ENCODE data around the gene VKORC1L1. TPM values are rescaled to one million over a fixed set of nuclear protein-coding genes. Genes with fewer than 3 reads are reported as not detected.
"Not testable (repeated sequence)": the region's sequence is repeated elsewhere in the genome, so short reads cannot be mapped to it uniquely, and the experiment has no call there.

Gene VKORC1L1
- total RNA-seq, 2 experiments from 2014 or later, result 1.9 to 3.0 TPM

GRCh38 chr7:65931685-65932084 lies 58.8 kb downstream of the VKORC1L1 start:
- POLR2A ChIA-PET, result no interaction called here
- peaks cover under 1% of the 10 kb centered on the region for H3K36me3 ChIP-seq (ENCODE audit: insufficient read depth, low read length)
- H3K27me3 ChIP-seq (ENCODE audit: control insufficient read depth in 1 of 2, insufficient read depth in 2 of 2, low read length in 2 of 2), result no peaks in the 10 kb centered on the region
- H3K9me3 Mint-ChIP-seq, result peaks cover 3% of the 10 kb centered on the region
- H3K27ac Mint-ChIP-seq, result no peak overlapping the region
- H3K4me1 ChIP-seq (ENCODE audit: insufficient read depth, low read length), result no peaks in the 10 kb centered on the region
- ATAC-seq (ENCODE audit: poor library complexity) (no peak), DNase-seq (no peak)
- intact Hi-C loops (cut with DNase I, micrococcal nuclease), result no loop called here
- peaks cover 0 to 4% of the 10 kb centered on the region in 2 experiments for H3K9me3 ChIP-seq (ENCODE audit: control insufficient read depth in 1 of 2, insufficient read depth in 1 of 2, low read length in 2 of 2)
- H3K27ac ChIP-seq (ENCODE audit: low read depth in 1 of 2, low read length in 2 of 2), result no peak overlapping the region
- H3K27me3 Mint-ChIP-seq, result no peaks in the 10 kb centered on the region
- no peak for TF ChIP-seq CTCF (IDR thresholded peaks at IDR 0.05)
- H3K4me3 Mint-ChIP-seq, result no peak overlapping the region
- peaks cover 22% of the 10 kb centered on the region for H3K36me3 Mint-ChIP-seq (ENCODE audit: low read depth)
- CTCF ChIA-PET, result no interaction called here
- peaks cover 29% of the 10 kb centered on the region for H3K4me1 Mint-ChIP-seq (ENCODE audit: low read depth)
- H3K4me3 ChIP-seq (ENCODE audit: low read length), result no peak overlapping the region

- H3K36me3 Mint-ChIP-seq (ENCODE audit: low read depth), result peaks cover 45% of the 10 kb centered on the region
- no peak overlapping the region for H3K4me3 Mint-ChIP-seq
- H3K9me3 Mint-ChIP-seq, result peaks cover 3% of the 10 kb centered on the region
- peaks cover 0 to 4% of the 10 kb centered on the region in 2 experiments for H3K9me3 ChIP-seq (ENCODE audit: control insufficient read depth in 1 of 2, insufficient read depth in 1 of 2, low read length in 2 of 2)
- H3K4me1 ChIP-seq (ENCODE audit: insufficient read depth, low read length), result no peaks in the 10 kb centered on the region
- POLR2A ChIA-PET, result no interaction called here
- peaks cover 10% of the 10 kb centered on the region for H3K36me3 ChIP-seq (ENCODE audit: insufficient read depth, low read length)
- TF ChIP-seq CTCF (IDR thresholded peaks at IDR 0.05), result no peak
- DNase-seq, result no peak
- no peak overlapping the region for H3K27ac ChIP-seq (ENCODE audit: low read depth in 1 of 2, low read length in 2 of 2)
- peaks cover 3% of the 10 kb centered on the region for H3K4me1 Mint-ChIP-seq (ENCODE audit: low read depth)
- no peaks in the 10 kb centered on the region for H3K27me3 Mint-ChIP-seq
- ATAC-seq (ENCODE audit: poor library complexity), result no peak
- no peak overlapping the region for H3K27ac Mint-ChIP-seq
- intact Hi-C loops (cut with DNase I, micrococcal nuclease), result no loop called here
- CTCF ChIA-PET, result no interaction called here
- H3K27me3 ChIP-seq (ENCODE audit: control insufficient read depth in 1 of 2, insufficient read depth in 2 of 2, low read length in 2 of 2), result no peaks in the 10 kb centered on the region
- H3K4me3 ChIP-seq (ENCODE audit: low read length), result no peak overlapping the region
Observed at GRCh38 chr7:65937296-65937695, 64.4 kb downstream of the VKORC1L1 start.

DNA sequence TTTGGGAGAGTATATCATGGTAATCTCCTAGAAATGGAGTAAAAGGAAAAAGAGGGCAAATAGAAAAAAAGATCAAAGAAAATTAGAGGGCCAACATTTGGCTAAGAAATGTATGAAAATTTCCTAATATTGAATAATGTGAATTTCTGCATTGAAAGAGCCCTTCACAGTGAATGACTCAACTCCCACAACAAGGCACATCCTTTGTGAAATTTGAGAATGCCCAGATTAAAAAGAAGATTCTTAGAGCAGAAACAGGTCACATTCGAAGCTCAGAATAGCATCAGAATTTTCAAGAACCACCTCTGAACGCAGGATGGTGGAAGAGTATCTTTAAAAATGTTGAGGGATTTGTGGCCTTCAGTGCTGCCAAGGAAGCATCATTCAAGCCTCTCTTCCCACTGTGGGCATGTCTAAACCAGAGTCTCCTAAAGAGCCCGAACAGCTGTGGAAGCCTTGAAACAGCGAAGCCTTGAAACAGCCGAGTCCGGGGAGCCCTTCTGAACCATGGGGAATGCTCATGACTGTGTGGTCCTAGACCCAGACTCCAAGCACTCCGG lies 65.5 kb downstream of the VKORC1L1 start:
- Mint-ChIP-seq H3K36me3 (ENCODE audit: low read depth) (peaks cover 40% of the 10 kb centered on the region), H3K9me3 (peaks cover 3% of the 10 kb centered on the region), H3K27me3 (no peaks in the 10 kb centered on the region), H3K4me3 (no peak overlapping the region), H3K4me1 (ENCODE audit: low read depth) (peaks cover 3% of the 10 kb centered on the region), H3K27ac (no peak overlapping the region)
- DNase-seq (no peak), ATAC-seq (ENCODE audit: poor library complexity) (no peak)
- intact Hi-C loops (cut with DNase I, micrococcal nuclease), result no loop called here
- Histone ChIP-seq H3K9me3 (ENCODE audit: control insufficient read depth in 1 of 2, insufficient read depth in 1 of 2, low read length in 2 of 2) (peaks cover 0 to 4% of the 10 kb centered on the region in 2 experiments), H3K27me3 (ENCODE audit: control insufficient read depth in 1 of 2, insufficient read depth in 2 of 2, low read length in 2 of 2) (no peaks in the 10 kb centered on the region), H3K36me3 (ENCODE audit: insufficient read depth, low read length) (peaks cover 10% of the 10 kb centered on the region), H3K27ac (ENCODE audit: low read depth in 1 of 2, low read length in 2 of 2) (no peak overlapping the region), H3K4me3 (ENCODE audit: low read length) (no peak overlapping the region), H3K4me1 (ENCODE audit: insufficient read depth, low read length) (no peaks in the 10 kb centered on the region)
- ChIA-PET CTCF (no interaction called here), POLR2A (no interaction called here)
- no peak for TF ChIP-seq CTCF (IDR thresholded peaks at IDR 0.05)

DNA sequence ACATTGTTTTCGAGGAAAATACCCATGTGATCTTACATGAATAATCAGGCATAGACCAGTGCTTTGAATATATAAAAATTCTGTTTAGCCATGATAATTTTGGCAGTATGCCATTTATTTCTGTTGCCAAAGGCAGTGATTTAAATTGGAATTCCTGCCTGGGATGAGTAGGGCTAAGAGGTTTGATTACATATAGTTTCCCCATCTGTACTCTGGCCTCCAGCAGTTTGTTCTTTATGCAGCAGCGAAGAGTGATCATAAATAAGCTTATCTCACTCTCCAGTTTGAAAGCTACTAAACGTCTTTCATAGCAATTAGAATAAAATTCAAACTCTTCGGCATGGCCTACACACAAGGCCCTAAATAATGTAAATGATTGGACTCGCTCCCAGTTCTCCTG lies 72.9 kb downstream of the VKORC1L1 start:
- H3K27me3 Mint-ChIP-seq; H3K4me1 ChIP-seq (ENCODE audit: insufficient read depth, low read length); H3K9me3 Mint-ChIP-seq; H3K4me3 ChIP-seq (ENCODE audit: low read length); H3K4me3 Mint-ChIP-seq; H3K4me1 Mint-ChIP-seq (ENCODE audit: low read depth); H3K27ac Mint-ChIP-seq; CTCF ChIA-PET; H3K27me3 ChIP-seq (ENCODE audit: control insufficient read depth in 1 of 2, insufficient read depth in 2 of 2, low read length in 2 of 2); H3K27ac ChIP-seq (ENCODE audit: low read depth in 1 of 2, low read length in 2 of 2); ATAC-seq (ENCODE audit: poor library complexity); intact Hi-C loops (cut with DNase I, micrococcal nuclease); POLR2A ChIA-PET; H3K36me3 ChIP-seq (ENCODE audit: insufficient read depth, low read length); H3K36me3 Mint-ChIP-seq (ENCODE audit: low read depth); H3K9me3 ChIP-seq (ENCODE audit: control insufficient read depth in 1 of 2, insufficient read depth in 1 of 2, low read length in 2 of 2); DNase-seq: not testable (repeated sequence)
